ENCODE results near the gene SLC39A2.
"Not testable (repeated sequence)": the region's sequence is repeated elsewhere in the genome, so short reads cannot be mapped to it uniquely, and the experiment has no call there.

Gene SLC39A2

GRCh38 chr14:20998674-20999366, at the start of gene SLC39A2:
SLC39A2 (plus strand) TSS chr14:20999293; CDS start chr14:20999447, 154 bp downstream.
- TF ChIP-seq ZFX (IDR thresholded peaks at IDR 0.05) = no peak
- TF ChIP-seq, protein P1, sequence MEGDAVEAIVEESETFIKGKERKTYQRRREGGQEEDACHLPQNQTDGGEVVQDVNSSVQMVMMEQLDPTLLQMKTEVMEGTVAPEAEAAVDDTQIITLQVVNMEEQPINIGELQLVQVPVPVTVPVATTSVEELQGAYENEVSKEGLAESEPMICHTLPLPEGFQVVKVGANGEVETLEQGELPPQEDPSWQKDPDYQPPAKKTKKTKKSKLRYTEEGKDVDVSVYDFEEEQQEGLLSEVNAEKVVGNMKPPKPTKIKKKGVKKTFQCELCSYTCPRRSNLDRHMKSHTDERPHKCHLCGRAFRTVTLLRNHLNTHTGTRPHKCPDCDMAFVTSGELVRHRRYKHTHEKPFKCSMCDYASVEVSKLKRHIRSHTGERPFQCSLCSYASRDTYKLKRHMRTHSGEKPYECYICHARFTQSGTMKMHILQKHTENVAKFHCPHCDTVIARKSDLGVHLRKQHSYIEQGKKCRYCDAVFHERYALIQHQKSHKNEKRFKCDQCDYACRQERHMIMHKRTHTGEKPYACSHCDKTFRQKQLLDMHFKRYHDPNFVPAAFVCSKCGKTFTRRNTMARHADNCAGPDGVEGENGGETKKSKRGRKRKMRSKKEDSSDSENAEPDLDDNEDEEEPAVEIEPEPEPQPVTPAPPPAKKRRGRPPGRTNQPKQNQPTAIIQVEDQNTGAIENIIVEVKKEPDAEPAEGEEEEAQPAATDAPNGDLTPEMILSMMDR (conservative IDR thresholded peaks at IDR 0.05) = no peak

GRCh38 chr14:20954736-20955537, 44.2 kb upstream of the SLC39A2 start, which contains the start of gene RNASE2:
RNASE2 (plus strand) TSS chr14:20955487; CDS start chr14:20955772, 285 bp downstream.
- H3K27ac ChIP-seq = not testable (repeated sequence)

More at GRCh38 chr14:20998674-20999366, at the start of gene SLC39A2:
- no peak within 1 kb of the TSS; the same call in 1 of the 2 replicates for H3K27ac ChIP-seq

DNA sequence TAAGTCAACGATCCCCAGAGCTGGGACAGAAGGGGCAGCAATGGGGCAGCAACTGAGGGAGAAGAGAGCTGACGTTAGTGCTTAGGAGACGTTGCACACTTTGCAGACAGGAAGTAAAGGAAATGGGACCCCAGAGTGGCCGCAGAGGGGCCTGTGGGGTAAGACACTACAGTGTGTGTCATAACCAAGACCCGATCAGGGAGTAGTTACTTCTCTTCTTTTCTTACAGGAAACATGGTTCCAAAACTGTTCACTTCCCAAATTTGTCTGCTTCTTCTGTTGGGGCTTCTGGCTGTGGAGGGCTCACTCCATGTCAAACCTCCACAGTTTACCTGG, 43.6 kb upstream of the SLC39A2 start:
- not testable (repeated sequence) for H3K27ac ChIP-seq

- H3K27ac ChIP-seq = no peak overlapping the region
- TF ChIP-seq, protein P1 (conservative IDR thresholded peaks at IDR 0.05) = no peak
- no peak for TF ChIP-seq ZFX (IDR thresholded peaks at IDR 0.05)
Observed at GRCh38 chr14:20956376-20956976, 42.6 kb upstream of the SLC39A2 start.

- not testable (repeated sequence) for H3K27ac ChIP-seq
Observed at GRCh38 chr14:20958946-20959345, 40.1 kb upstream of the SLC39A2 start.

GRCh38 chr14:20969336-20969735, 29.8 kb upstream of the SLC39A2 start:
- no peak overlapping the region for H3K27ac ChIP-seq

GRCh38 chr14:20970647-20970982, 28.5 kb upstream of the SLC39A2 start:
- TF ChIP-seq, protein P1 (conservative IDR thresholded peaks at IDR 0.05) = no peak
- no peak for TF ChIP-seq ZFX (IDR thresholded peaks at IDR 0.05)
- H3K27ac ChIP-seq = no peak overlapping the region; the same call in 1 of the 2 replicates

More at GRCh38 chr14:20969336-20969735, 29.8 kb upstream of the SLC39A2 start:
- TF ChIP-seq ZFX (IDR thresholded peaks at IDR 0.05) = no peak
- TF ChIP-seq, protein P1 (conservative IDR thresholded peaks at IDR 0.05) = no peak

GRCh38 chr14:20970983-20971704, 27.9 kb upstream of the SLC39A2 start:
- no peak for TF ChIP-seq ZFX (IDR thresholded peaks at IDR 0.05)
- TF ChIP-seq, protein P1 (conservative IDR thresholded peaks at IDR 0.05) = peak; percentile 98
- no peak overlapping the region; the same call in 1 of the 2 replicates for H3K27ac ChIP-seq

Data from C4-2B (cell line).